Activated naive CD8-positive, alpha-beta T cell treated with anti-CD3 and anti-CD28 coated beads for 36 hours (primary cell): ENCODE results near the gene FTSJ1. TPM values are rescaled to one million over a fixed set of nuclear protein-coding genes. Genes with fewer than 3 reads are reported as not detected.
"Not testable (repeated sequence)": the region's sequence is repeated elsewhere in the genome, so short reads cannot be mapped to it uniquely, and the experiment has no call there.

Source experiments
- DNase-seq: peaks from one replicate; pipeline ENCODE4 v3.0.0; 2021
- H3K27ac Mint-ChIP-seq: one replicate; pipeline ENCODE4 v1.8.0; 2022; ENCODE audit warnings: mild to moderate bottlenecking, moderate library complexity, mixed read lengths
- H3K27me3 Mint-ChIP-seq: one replicate; pipeline ENCODE4 v1.8.0; 2022; ENCODE audit warnings: mild to moderate bottlenecking, mixed read lengths
- H3K36me3 Mint-ChIP-seq: one replicate; pipeline ENCODE4 v1.8.0; 2021; ENCODE audit warnings: mild to moderate bottlenecking, mixed read lengths
- H3K4me1 Mint-ChIP-seq: one replicate; pipeline ENCODE4 v1.8.0; 2021; ENCODE audit warnings: mixed read lengths
- H3K4me3 Mint-ChIP-seq: one replicate; pipeline ENCODE4 v1.8.0; 2022; ENCODE audit warnings: mild to moderate bottlenecking, moderate library complexity, mixed read lengths
- H3K9me3 Mint-ChIP-seq: one replicate; pipeline ENCODE4 v1.8.0; 2022; ENCODE audit warnings: mixed read lengths
- total RNA-seq, 2 experiments: library from RNA; stranded (reverse); gene quantifications; one replicate each; pipeline ENCODE4 v1.2.3, GENCODE V29; 2021

FTSJ1 gene
- total RNA-seq, 2 experiments from 2014 or later, result 98.7 to 98.8 TPM

GRCh38 chrX:48520455-48520854, 44.5 kb downstream of the FTSJ1 start:
- Mint-ChIP-seq H3K4me1 (peaks cover 22% of the 10 kb centered on the region), H3K9me3 (no peaks in the 10 kb centered on the region), H3K27me3 (no peaks in the 10 kb centered on the region), H3K36me3 (peaks cover 15% of the 10 kb centered on the region), H3K27ac (peak overlapping the region; percentile 99), H3K4me3 (peak overlapping the region; percentile 90)
- DNase-seq, result peak; percentile 20

- Mint-ChIP-seq H3K36me3 (peaks cover 18% of the 10 kb centered on the region), H3K27me3 (no peaks in the 10 kb centered on the region), H3K4me1 (peaks cover 22% of the 10 kb centered on the region), H3K4me3 (peak overlapping the region; percentile 90), H3K9me3 (no peaks in the 10 kb centered on the region), H3K27ac (peak overlapping the region; percentile 99)
- DNase-seq, result no peak
Measured at GRCh38 chrX:48520976-48521352, 45.0 kb downstream of the FTSJ1 start.

- Mint-ChIP-seq H3K36me3 (peaks cover 20% of the 10 kb centered on the region), H3K27me3 (no peaks in the 10 kb centered on the region), H3K4me3 (peak within 1 kb of the TSS; percentile 90), H3K4me1 (peaks cover 24% of the 10 kb centered on the region), H3K9me3 (no peaks in the 10 kb centered on the region), H3K27ac (peak within 1 kb of the TSS; percentile 99)
- peak; percentile 94 for DNase-seq
Measured at GRCh38 chrX:48521353-48522243, 45.6 kb downstream of the FTSJ1 start, which contains the start of gene EBP. Gene EBP (plus strand): TSS chrX:48521808. CDS start chrX:48523772, 1,964 bp downstream.

GRCh38 chrX:48522291-48522690, 46.3 kb downstream of the FTSJ1 start:
- Mint-ChIP-seq H3K4me3 (peak overlapping the region; percentile 90), H3K4me1 (peaks cover 23% of the 10 kb centered on the region), H3K27ac (peak overlapping the region; percentile 99)

GRCh38 chrX:48523682-48524081, 47.7 kb downstream of the FTSJ1 start:
- Mint-ChIP-seq H3K36me3 (peaks cover 28% of the 10 kb centered on the region), H3K4me1 (peaks cover 23% of the 10 kb centered on the region), H3K9me3 (no peaks in the 10 kb centered on the region), H3K27ac (peak overlapping the region; percentile 45), H3K27me3 (no peaks in the 10 kb centered on the region), H3K4me3 (peak overlapping the region; percentile 90)
- no peak for DNase-seq

More at GRCh38 chrX:48522291-48522690, 46.3 kb downstream of the FTSJ1 start:
- no peaks in the 10 kb centered on the region for H3K27me3 Mint-ChIP-seq
- no peak for DNase-seq
- peaks cover 21% of the 10 kb centered on the region for H3K36me3 Mint-ChIP-seq
- H3K9me3 Mint-ChIP-seq, result no peaks in the 10 kb centered on the region

DNA sequence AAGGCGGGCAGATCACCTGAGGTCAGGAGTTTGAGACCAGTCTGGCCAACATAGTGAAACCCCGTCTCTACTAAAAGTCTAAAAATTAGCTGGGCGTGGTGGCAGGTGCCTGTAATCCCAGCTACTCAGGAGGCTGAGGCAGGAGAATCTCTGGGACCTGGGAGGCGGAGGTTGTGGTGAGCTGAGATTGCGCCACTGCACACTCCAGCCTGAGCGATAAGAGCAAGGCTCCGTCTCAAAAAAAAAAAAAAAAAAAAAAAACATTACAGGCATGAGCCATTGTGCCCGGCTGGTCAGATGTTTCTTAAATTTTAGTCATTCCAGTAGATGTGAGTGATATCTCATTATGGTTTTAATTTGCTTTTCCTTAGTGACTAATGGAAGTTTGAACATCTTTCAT, 49.9 kb downstream of the FTSJ1 start:
- not testable (repeated sequence) for DNase-seq, H3K27me3 Mint-ChIP-seq, H3K4me3 Mint-ChIP-seq, H3K9me3 Mint-ChIP-seq
- Mint-ChIP-seq H3K4me1 (peaks cover 13% of the 10 kb centered on the region), H3K27ac (peak overlapping the region; percentile 66), H3K36me3 (peaks cover 27% of the 10 kb centered on the region)

DNA sequence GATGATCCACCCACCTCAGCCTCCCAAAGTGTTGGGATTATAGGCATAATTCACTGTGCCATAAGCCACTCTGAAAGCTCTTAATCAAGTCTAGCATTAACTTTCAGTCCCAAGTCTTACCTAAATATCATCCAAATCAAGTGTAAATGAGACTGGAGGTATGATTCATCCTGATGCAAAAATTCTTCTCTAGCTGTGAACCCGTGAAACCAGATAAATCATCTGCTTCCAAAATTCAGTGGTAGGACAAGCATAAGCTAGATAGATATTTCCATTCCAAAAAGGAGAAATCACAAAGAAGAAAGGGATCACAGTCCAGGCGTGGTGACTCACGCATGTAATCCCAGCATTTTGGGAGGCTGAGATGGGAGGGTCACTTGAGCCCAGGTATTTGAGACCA, 54.7 kb downstream of the FTSJ1 start:
- Mint-ChIP-seq H3K27ac (no peak overlapping the region), H3K9me3 (no peaks in the 10 kb centered on the region), H3K4me1 (peaks cover 11% of the 10 kb centered on the region), H3K36me3 (peaks cover 16% of the 10 kb centered on the region), H3K4me3 (no peak overlapping the region), H3K27me3 (no peaks in the 10 kb centered on the region)
- no peak for DNase-seq

DNA sequence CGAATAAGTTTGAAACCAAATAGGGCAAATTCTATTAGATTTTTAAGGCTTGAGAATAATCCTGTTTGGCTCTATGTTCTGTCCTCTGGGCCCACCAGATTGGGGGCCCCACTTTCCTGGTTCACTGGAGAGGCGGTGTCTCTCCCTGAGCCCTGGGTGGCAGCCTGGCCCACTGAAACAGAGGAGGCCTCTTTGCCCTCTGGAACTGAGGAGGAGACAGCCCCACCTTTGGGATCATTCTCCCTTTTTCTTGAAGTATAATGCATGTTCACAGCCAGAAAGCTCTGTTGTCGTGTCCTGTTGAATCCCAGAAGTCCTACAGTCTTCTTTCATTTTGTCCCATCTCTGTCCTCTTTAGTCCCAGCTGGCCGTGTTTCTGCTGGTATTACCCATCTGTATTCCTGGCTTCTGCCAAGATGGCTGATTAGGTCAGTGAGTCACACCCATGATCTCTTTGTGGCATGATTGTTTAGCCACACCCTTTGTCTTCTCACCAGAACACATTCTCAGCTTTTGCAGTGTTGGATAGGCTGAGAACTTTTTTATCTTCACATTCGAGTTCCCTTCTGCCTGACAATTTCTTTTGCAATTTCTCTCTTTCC, 55.5 kb downstream of the FTSJ1 start:
- peak overlapping the region; percentile 73 for H3K27ac Mint-ChIP-seq
- H3K4me1 Mint-ChIP-seq, result peaks cover 10% of the 10 kb centered on the region
- no peaks in the 10 kb centered on the region for H3K9me3 Mint-ChIP-seq
- peaks cover 13% of the 10 kb centered on the region for H3K36me3 Mint-ChIP-seq
- H3K4me3 Mint-ChIP-seq, result no peak overlapping the region
- no peaks in the 10 kb centered on the region for H3K27me3 Mint-ChIP-seq
- DNase-seq, result no peak

GRCh38 chrX:48532161-48532560, 56.2 kb downstream of the FTSJ1 start:
- Mint-ChIP-seq H3K27me3 (no peaks in the 10 kb centered on the region), H3K36me3 (peaks cover 10% of the 10 kb centered on the region), H3K4me1 (peaks cover 8% of the 10 kb centered on the region), H3K9me3 (no peaks in the 10 kb centered on the region), H3K27ac (peak overlapping the region; percentile 73), H3K4me3 (no peak overlapping the region)
- no peak for DNase-seq

DNA sequence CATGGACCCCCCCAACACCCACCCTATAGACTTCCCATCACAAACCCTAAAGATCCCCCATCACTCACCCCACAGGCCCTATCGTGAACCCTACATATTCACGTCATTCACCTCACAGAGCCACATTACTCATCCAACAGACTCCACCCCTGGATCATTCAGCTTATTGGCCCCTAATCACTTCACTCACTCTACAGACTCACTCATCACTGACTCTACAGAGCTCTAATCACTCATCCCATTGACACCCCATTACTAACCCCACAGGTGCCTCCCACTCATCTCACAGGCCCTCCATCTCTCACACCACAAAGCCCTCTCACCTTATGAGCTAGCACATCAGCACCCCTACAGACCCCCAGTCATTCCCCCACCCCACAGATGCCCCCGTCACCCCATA, 57.2 kb downstream of the FTSJ1 start:
- Mint-ChIP-seq H3K27ac (no peak overlapping the region), H3K4me3 (no peak overlapping the region), H3K9me3 (no peaks in the 10 kb centered on the region), H3K4me1 (peaks cover 8% of the 10 kb centered on the region), H3K27me3 (no peaks in the 10 kb centered on the region), H3K36me3 (peaks cover 9% of the 10 kb centered on the region)
- no peak for DNase-seq

Other genes with a start within 250 kb of the FTSJ1 start
- not detected for gene SSX1, start 220.8 kb upstream of the FTSJ1 start, total RNA-seq
- not detected for gene SSX3, start 119.5 kb upstream of the FTSJ1 start, total RNA-seq
- not detected for gene SSX4, start 92.7 kb upstream of the FTSJ1 start, total RNA-seq
- not detected for gene SSX4B, start 64.2 kb upstream of the FTSJ1 start, total RNA-seq
- 100 to 1,000 TPM; 146 to 156 TPM for gene SLC38A5, start 5.9 kb upstream of the FTSJ1 start, total RNA-seq
- gene PORCN, start 32.8 kb downstream of the FTSJ1 start, total RNA-seq, result 10 to 100 TPM; 11.0 to 11.9 TPM
- gene EBP, start 45.6 kb downstream of the FTSJ1 start, total RNA-seq, result 100 to 1,000 TPM; 165 to 169 TPM
- 10 to 100 TPM; 12.1 to 12.9 TPM for gene TBC1D25, start 63.5 kb downstream of the FTSJ1 start, total RNA-seq
- 100 to 1,000 TPM; 255 to 258 TPM for gene RBM3, start 98.3 kb downstream of the FTSJ1 start, total RNA-seq
- gene WDR13, start 121.3 kb downstream of the FTSJ1 start, total RNA-seq, result 10 to 100 TPM; 32.6 to 40.6 TPM
- gene WAS, start 207.6 kb downstream of the FTSJ1 start, total RNA-seq, result 10 to 100 TPM; 87.8 to 89.8 TPM
- 10 to 100 TPM; 31.9 to 32.8 TPM for gene SUV39H1, start 220.5 kb downstream of the FTSJ1 start, total RNA-seq